Measurements from ENCODE around the gene SHROOM4.

- TF ChIP-seq CTCF (IDR thresholded peaks at IDR 0.05; ENCODE audit: low read depth, low read length) (no peak), POLR2A (IDR thresholded peaks at IDR 0.05; ENCODE audit: extremely low read depth, insufficient read length) (no peak)
Observed at GRCh38 chrX:50718776-50719175, 95.2 kb downstream of the SHROOM4 start.
